OCI-LY3 (cell line): Measurements from ENCODE around the gene ZKSCAN8.

Experiments used
- H2AFZ ChIP-seq: fragments of 200-600, 300-600 bp; shearing (Covaris generic); 2 replicates; pipeline ENCODE4 v1.6.0; 2014; ENCODE audit warnings: antibody characterized with exemption, low read depth, low read length
- H3K27ac ChIP-seq: fragments of 200-600, 300-600 bp; sonication (generic); 2 replicates; pipeline ENCODE4 v1.5.1; 2014; ENCODE audit warnings: mild to moderate bottlenecking, low read length, moderate library complexity, mixed read lengths
- H3K27me3 ChIP-seq: fragments of 200-600, 300-600 bp; sonication (generic); 2 replicates; pipeline ENCODE4 v1.6.1; 2014; ENCODE audit warnings: low read depth, low read length, mixed read lengths
- H3K36me3 ChIP-seq: fragments of 200-600, 300-600 bp; sonication (generic); replicated peaks from 2 replicates; pipeline ENCODE3; 2014; ENCODE audit warnings: low read depth, low read length, mixed read lengths
- H3K4me1 ChIP-seq: fragments of 300-600, 200-600 bp; sonication (generic); 2 replicates; pipeline ENCODE4 v1.6.1; 2014; ENCODE audit warnings: low read length, mixed read lengths
- H3K4me2 ChIP-seq: fragments of 200-600, 300-600 bp; sonication (generic); 2 replicates; pipeline ENCODE4 v1.6.1; 2014; ENCODE audit warnings: low read length, mixed read lengths
- H3K4me3 ChIP-seq: fragments of 300-600, 200-600 bp; sonication (generic); 2 replicates; pipeline ENCODE4 v1.5.1; 2014; ENCODE audit warnings: antibody characterized with exemption, mild to moderate bottlenecking, low read length, moderate library complexity
- H3K79me2 ChIP-seq: fragments of 300-600, 200-600 bp; shearing (Covaris generic); 2 replicates; pipeline ENCODE4 v1.6.1; 2014; ENCODE audit warnings: mild to moderate bottlenecking, low read length, mixed read lengths
- H3K9ac ChIP-seq: fragments of 300-600, 200-600 bp; shearing (Covaris generic); 2 replicates; pipeline ENCODE4 v1.6.0; 2014; ENCODE audit warnings: mild to moderate bottlenecking, low read length, moderate library complexity
- H3K9me3 ChIP-seq: fragments of 200-600, 300-600 bp; shearing (Covaris generic); 2 replicates; pipeline ENCODE4 v1.6.1; 2014; ENCODE audit warnings: low read length, mixed read lengths; ENCODE audit not compliant: insufficient read depth
- H4K20me1 ChIP-seq: fragments of 200-600, 300-600 bp; sonication (generic); 2 replicates; pipeline ENCODE4 v1.6.1; 2016; ENCODE audit warnings: low read length, mixed read lengths; ENCODE audit not compliant: insufficient read depth
- EZH2phosphoT487 ChIP-seq: fragments of 200-600 bp; shearing (Covaris generic); IDR thresholded peaks from 2 replicates; pipeline ENCODE4 v1.6.1; 2018; ENCODE audit warnings: antibody characterized with exemption, mixed run types, low read depth
- TF ChIP-seq, protein P1 (sequence below): fragments of 200-600, 300-600 bp; sonication (generic); IDR thresholded peaks from 2 replicates; pipeline ENCODE4 v1.5.1; 2014; ENCODE audit warnings: antibody characterized with exemption, low read length, low read depth

The ZKSCAN8 gene

DNA sequence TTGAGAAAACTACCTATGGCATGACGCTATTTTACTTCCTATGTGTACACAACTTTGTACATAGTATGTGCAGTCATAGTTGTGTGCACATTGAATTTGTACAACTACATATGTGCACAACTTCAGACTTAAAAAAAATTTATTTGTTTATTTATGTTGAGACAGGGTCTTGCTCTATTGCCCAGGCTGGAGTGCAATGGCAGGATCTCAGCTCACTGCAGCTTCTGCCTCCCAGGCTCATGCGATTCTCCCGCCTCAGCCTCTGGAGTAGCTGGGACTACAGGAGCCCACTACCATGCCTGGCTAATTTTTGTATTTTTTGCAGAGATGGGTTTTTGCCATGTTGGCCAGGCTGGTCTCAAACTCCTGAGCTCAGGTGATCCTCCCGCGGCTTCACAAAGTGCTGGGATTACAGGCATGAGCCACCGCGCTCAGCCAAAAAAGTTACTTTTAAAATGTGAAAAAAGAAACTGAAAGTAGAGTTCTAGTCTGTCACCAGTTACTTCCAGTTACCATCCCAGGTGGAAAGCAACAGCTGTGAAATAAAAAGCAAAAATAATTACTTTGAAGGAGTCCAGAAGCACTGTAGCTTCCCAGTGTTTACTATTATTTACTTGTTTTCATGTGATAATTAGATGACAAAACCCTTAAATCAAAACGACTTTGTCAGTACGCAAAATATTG is 1.7 kb upstream of the ZKSCAN8 start:
- Histone ChIP-seq H3K9ac (peak overlapping the region; percentile 61), H2AFZ (peak overlapping the region; percentile 36; the same call in 1 of the 2 replicates), H3K4me2 (peak overlapping the region; percentile 93), H3K27me3 (no peaks in the 10 kb centered on the region), H4K20me1 (peaks cover 3% of the 10 kb centered on the region; the same call in 1 of the 2 replicates), H3K9me3 (no peaks in the 10 kb centered on the region), H3K36me3 (peaks cover 7% of the 10 kb centered on the region), H3K79me2 (peaks cover 54% of the 10 kb centered on the region), H3K4me1 (peaks cover 47% of the 10 kb centered on the region), H3K27ac (peak overlapping the region; percentile 100), H3K4me3 (peak overlapping the region; percentile 67)
- no peak for TF ChIP-seq EZH2phosphoT487
- TF ChIP-seq, protein P1, sequence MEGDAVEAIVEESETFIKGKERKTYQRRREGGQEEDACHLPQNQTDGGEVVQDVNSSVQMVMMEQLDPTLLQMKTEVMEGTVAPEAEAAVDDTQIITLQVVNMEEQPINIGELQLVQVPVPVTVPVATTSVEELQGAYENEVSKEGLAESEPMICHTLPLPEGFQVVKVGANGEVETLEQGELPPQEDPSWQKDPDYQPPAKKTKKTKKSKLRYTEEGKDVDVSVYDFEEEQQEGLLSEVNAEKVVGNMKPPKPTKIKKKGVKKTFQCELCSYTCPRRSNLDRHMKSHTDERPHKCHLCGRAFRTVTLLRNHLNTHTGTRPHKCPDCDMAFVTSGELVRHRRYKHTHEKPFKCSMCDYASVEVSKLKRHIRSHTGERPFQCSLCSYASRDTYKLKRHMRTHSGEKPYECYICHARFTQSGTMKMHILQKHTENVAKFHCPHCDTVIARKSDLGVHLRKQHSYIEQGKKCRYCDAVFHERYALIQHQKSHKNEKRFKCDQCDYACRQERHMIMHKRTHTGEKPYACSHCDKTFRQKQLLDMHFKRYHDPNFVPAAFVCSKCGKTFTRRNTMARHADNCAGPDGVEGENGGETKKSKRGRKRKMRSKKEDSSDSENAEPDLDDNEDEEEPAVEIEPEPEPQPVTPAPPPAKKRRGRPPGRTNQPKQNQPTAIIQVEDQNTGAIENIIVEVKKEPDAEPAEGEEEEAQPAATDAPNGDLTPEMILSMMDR: no peak

DNA sequence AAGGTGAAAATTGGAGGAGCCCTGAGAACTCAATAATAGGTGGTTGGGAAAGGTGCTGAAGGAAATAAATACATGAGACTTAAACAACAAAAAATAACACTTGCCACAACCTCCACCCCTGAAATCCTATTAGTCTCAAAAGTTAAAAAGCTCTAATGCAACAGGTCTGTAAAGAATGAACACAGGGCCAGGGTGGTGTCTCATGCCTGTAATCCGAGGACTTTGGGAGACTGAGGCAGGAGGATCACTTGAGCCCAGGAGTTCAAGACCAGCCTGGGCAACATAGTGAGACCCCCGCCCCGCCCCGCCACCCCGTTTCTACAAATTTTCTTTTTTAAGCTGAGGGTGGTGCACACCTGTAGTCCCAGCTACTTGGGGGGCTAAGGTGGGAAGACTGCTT is 1.1 kb upstream of the ZKSCAN8 start:
- Histone ChIP-seq H3K4me1 (peaks cover 41% of the 10 kb centered on the region), H2AFZ (peak overlapping the region; percentile 36; the same call in 1 of the 2 replicates), H3K27me3 (no peaks in the 10 kb centered on the region)

DNA sequence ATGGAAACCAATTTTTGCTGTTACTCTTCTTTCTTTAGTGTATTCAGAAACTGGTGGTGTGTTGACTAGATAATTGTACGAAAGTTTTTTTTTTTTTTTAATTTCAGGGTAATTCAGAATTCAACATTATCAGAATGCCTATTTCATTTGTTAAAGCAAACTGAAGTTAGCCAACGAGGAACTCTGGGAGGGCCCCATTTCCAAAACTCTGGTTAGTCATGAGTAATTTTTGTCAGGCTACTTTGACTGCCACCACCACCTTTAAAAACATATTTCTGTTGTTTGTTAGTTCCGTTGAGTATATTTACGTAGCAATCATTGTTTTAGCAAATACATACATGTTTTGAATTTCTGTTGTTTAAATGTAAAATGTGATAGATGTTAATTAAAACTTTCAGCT is 763 bp downstream of the ZKSCAN8 start:
- peaks cover 48% of the 10 kb centered on the region for H3K79me2 ChIP-seq
- H3K36me3 ChIP-seq: peaks cover 12% of the 10 kb centered on the region
- peak overlapping the region; percentile 93 for H3K4me2 ChIP-seq
- H3K27ac ChIP-seq: peak overlapping the region; percentile 100
- peak overlapping the region; percentile 100 for H3K4me3 ChIP-seq
- H4K20me1 ChIP-seq: peaks cover 3% of the 10 kb centered on the region; the same call in 1 of the 2 replicates
- H3K9ac ChIP-seq: peak overlapping the region; percentile 89
- no peaks in the 10 kb centered on the region for H3K27me3 ChIP-seq
- peaks cover 41% of the 10 kb centered on the region for H3K4me1 ChIP-seq
- no peak for TF ChIP-seq EZH2phosphoT487
- TF ChIP-seq, protein P1: no peak
- no peaks in the 10 kb centered on the region for H3K9me3 ChIP-seq
- no peak overlapping the region for H2AFZ ChIP-seq

More for the DNA sequence above, 1.1 kb upstream of the ZKSCAN8 start:
- Histone ChIP-seq H3K27ac (peak overlapping the region; percentile 100), H3K79me2 (peaks cover 54% of the 10 kb centered on the region), H3K4me2 (peak overlapping the region; percentile 93), H3K9me3 (no peaks in the 10 kb centered on the region), H4K20me1 (peaks cover 3% of the 10 kb centered on the region; the same call in 1 of the 2 replicates), H3K4me3 (peak overlapping the region; percentile 67), H3K36me3 (peaks cover 7% of the 10 kb centered on the region), H3K9ac (peak overlapping the region; percentile 61; the same call in 1 of the 2 replicates)
- no peak for TF ChIP-seq EZH2phosphoT487

DNA sequence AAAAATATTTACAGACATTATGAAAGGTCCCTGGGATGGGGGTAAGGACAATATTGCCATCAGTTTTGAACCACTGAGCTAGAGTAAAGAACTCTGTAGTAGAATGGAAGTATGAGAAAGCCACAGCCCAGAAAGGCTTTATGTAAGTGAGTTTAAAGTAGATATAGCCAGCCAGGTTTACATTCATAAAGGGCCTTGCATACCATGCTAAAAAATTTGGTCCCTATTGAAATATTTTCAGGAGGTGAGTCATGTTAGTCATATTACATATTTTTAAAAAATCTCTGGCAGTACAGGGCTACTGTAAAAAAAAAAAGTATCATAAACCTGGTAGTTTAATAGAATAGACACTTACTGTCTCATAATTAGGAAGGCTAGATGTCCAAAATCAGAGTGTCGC is 3.5 kb downstream of the ZKSCAN8 start:
- no peak overlapping the region for H3K4me2 ChIP-seq

More for the DNA sequence above, 3.5 kb downstream of the ZKSCAN8 start:
- no peaks in the 10 kb centered on the region for H3K27me3 ChIP-seq
- H2AFZ ChIP-seq: no peak overlapping the region
- H3K79me2 ChIP-seq: peaks cover 48% of the 10 kb centered on the region
- peaks cover 16% of the 10 kb centered on the region for H3K4me1 ChIP-seq
- H3K9ac ChIP-seq: no peak overlapping the region
- H3K27ac ChIP-seq: no peak overlapping the region
- no peaks in the 10 kb centered on the region for H3K9me3 ChIP-seq
- peaks cover 26% of the 10 kb centered on the region for H3K36me3 ChIP-seq
- peaks cover 3% of the 10 kb centered on the region; the same call in 1 of the 2 replicates for H4K20me1 ChIP-seq
- TF ChIP-seq EZH2phosphoT487: no peak
- TF ChIP-seq, protein P1: no peak
- H3K4me3 ChIP-seq: no peak overlapping the region
